Nephron progenitor cell (in vitro differentiated cells): Measurements from ENCODE around the gene LIG3.
"Not testable (repeated sequence)": the region's sequence is repeated elsewhere in the genome, so short reads cannot be mapped to it uniquely, and the experiment has no call there.

Experiments
- DNase-seq: peaks from one replicate; pipeline ENCODE4 v3.0.0; 2021
- H3K27ac Mint-ChIP-seq: 2 replicates; pipeline ENCODE4 v1.8.0; 2021; ENCODE audit warnings: mild to moderate bottlenecking, moderate library complexity, mixed read lengths
- H3K27me3 Mint-ChIP-seq: 2 replicates; pipeline ENCODE4 v1.8.0; 2021; ENCODE audit warnings: mild to moderate bottlenecking, low read depth, mixed read lengths; ENCODE audit not compliant: poor library complexity
- H3K36me3 Mint-ChIP-seq: 2 replicates; pipeline ENCODE4 v1.8.0; 2021; ENCODE audit warnings: low read depth, mixed read lengths
- H3K4me1 Mint-ChIP-seq: 2 replicates; pipeline ENCODE4 v1.8.0; 2021; ENCODE audit warnings: mixed read lengths
- H3K4me3 Mint-ChIP-seq: 2 replicates; pipeline ENCODE4 v1.8.0; 2021; ENCODE audit warnings: mild to moderate bottlenecking, moderate library complexity, mixed read lengths
- H3K9me3 Mint-ChIP-seq: 2 replicates; pipeline ENCODE4 v1.8.0; 2021; ENCODE audit warnings: mild to moderate bottlenecking, moderate library complexity, mixed read lengths
- CTCF ChIP-seq: fragments of 200-600 bp; sonication (generic); IDR thresholded peaks from 2 replicates; pipeline ENCODE4 v1.5.0; 2021; ENCODE audit warnings: antibody characterized with exemption

The LIG3 gene

DNA sequence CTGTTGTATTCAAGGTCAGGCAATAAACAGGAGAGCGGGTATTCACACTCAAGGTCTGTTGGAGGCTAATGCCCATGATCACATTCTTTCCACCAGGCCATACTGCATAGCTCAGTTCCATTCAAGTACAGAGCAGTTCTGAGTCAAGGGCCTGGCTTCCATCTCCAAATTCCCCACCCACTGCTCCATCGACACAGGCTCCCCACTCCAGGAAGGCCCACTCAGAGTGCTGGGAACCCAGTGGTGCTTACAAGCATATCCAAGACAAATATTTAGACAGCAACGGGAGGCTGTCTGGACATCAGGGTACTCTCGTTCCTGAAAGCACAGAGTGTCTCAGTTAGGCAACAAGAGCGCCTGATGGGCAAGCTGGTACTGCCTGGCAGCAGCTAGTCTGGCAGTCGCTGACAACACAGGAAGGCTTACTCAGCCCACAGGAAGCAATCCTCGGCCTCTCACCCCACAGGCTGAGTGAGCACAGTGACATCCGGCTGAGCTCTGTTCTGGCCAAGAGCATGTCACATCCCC, 42.3 kb downstream of the LIG3 start:
- no peak for DNase-seq

GRCh38 chr17:35023538-35023937, 43.2 kb downstream of the LIG3 start:
- peaks cover 5% of the 10 kb centered on the region for H3K4me1 Mint-ChIP-seq
- TF ChIP-seq CTCF, result no peak
- H3K27ac Mint-ChIP-seq, result no peak overlapping the region
- DNase-seq, result no peak
- no peaks in the 10 kb centered on the region for H3K9me3 Mint-ChIP-seq
- H3K27me3 Mint-ChIP-seq, result no peaks in the 10 kb centered on the region
- H3K36me3 Mint-ChIP-seq, result no peaks in the 10 kb centered on the region
- H3K4me3 Mint-ChIP-seq, result no peak overlapping the region

More for the DNA sequence above, 42.3 kb downstream of the LIG3 start:
- Mint-ChIP-seq H3K27me3 (no peaks in the 10 kb centered on the region), H3K4me3 (no peak overlapping the region), H3K27ac (peak overlapping the region; percentile 32), H3K4me1 (peaks cover 5% of the 10 kb centered on the region), H3K9me3 (no peaks in the 10 kb centered on the region), H3K36me3 (no peaks in the 10 kb centered on the region)
- no peak for TF ChIP-seq CTCF

DNA sequence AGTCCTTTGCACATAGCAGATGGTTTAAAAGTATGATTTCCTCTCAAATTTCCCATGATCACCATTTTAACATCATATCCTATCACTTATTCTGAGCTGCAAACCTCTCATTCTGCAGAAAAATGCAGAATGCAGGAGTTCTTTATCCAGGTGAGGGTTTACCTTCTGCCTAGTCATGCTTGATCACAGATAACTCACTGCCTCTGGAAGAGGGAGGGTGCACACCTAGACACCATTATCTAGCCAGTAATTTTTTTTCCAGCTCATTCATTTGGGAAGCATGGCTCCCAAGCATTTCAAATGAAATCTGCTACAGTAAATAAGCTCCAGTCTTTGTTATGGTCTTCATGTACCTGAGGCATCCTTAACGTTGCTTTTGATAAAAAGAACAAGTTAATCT, 45.2 kb downstream of the LIG3 start:
- no peaks in the 10 kb centered on the region for H3K4me1 Mint-ChIP-seq
- DNase-seq, result no peak
- no peaks in the 10 kb centered on the region for H3K36me3 Mint-ChIP-seq
- TF ChIP-seq CTCF, result no peak
- no peaks in the 10 kb centered on the region for H3K27me3 Mint-ChIP-seq
- H3K27ac Mint-ChIP-seq, result no peak overlapping the region
- no peak overlapping the region for H3K4me3 Mint-ChIP-seq
- H3K9me3 Mint-ChIP-seq, result no peaks in the 10 kb centered on the region

GRCh38 chr17:35028097-35028496, 47.8 kb downstream of the LIG3 start:
- not testable (repeated sequence) for H3K36me3 Mint-ChIP-seq, H3K27ac Mint-ChIP-seq

DNA sequence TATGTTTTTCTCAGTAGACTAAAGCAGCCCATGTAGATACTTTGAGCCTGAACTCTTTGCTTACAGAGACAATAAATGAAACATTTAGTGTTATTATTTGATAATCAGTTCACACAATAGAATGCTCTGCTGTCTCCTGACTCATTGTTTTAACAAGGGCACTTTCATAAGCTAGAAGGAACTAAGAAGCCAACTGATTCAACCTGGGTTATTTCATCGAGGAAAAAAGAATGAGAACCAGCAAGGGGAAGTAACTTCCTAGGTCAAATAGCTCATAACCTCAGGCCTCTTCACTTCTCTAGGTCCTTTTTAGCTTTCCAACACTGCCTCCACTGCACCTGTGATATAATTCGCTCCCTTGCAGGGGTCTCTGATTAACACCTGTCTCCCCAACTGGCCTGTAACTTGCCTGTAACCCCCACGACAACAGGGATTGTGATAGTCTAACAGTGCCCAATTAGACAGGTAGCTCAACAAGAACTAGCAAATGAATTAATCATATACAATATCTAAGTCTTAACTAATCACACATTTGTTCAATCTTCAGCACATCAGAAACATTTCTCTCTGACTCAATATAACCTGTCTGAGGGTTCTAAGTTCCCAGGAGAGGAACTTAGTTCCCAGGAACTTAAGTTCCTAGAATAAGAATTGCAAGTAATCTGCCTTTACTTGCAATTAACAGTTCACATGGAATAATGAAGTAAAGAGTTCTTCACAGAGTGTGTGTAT, 48.4 kb downstream of the LIG3 start:
- Mint-ChIP-seq H3K36me3 (no peaks in the 10 kb centered on the region), H3K4me1 (peaks cover 5% of the 10 kb centered on the region), H3K4me3 (no peak overlapping the region), H3K27me3 (no peaks in the 10 kb centered on the region), H3K9me3 (no peaks in the 10 kb centered on the region), H3K27ac (no peak overlapping the region)
- DNase-seq, result no peak
- TF ChIP-seq CTCF, result no peak

More at GRCh38 chr17:35028097-35028496, 47.8 kb downstream of the LIG3 start:
- H3K4me3 Mint-ChIP-seq, H3K4me1 Mint-ChIP-seq, H3K27me3 Mint-ChIP-seq, DNase-seq, H3K9me3 Mint-ChIP-seq: not testable (repeated sequence)

- H3K27ac Mint-ChIP-seq, result no peak overlapping the region
- H3K27me3 Mint-ChIP-seq, result no peaks in the 10 kb centered on the region
- no peak for TF ChIP-seq CTCF
- no peak overlapping the region for H3K4me3 Mint-ChIP-seq
- no peaks in the 10 kb centered on the region for H3K9me3 Mint-ChIP-seq
- DNase-seq, result no peak
- H3K36me3 Mint-ChIP-seq, result no peaks in the 10 kb centered on the region
- H3K4me1 Mint-ChIP-seq, result peaks cover 5% of the 10 kb centered on the region
Measured at GRCh38 chr17:35030780-35031179, 50.5 kb downstream of the LIG3 start.
